HL-60 (cell line): ENCODE measurements around the gene STON2.

ENCODE experiments used
- CTCF ChIP-seq: IDR thresholded peaks from one replicate; pipeline ENCODE4 v1.5.1; 2011; ENCODE audit warnings: low read length, control low read depth, inconsistent platforms; ENCODE audit not compliant: insufficient read depth
- POLR2AphosphoS5 ChIP-seq: IDR thresholded peaks from 2 replicates; pipeline ENCODE4 v1.6.1; 2012; ENCODE audit warnings: low read depth

DNA sequence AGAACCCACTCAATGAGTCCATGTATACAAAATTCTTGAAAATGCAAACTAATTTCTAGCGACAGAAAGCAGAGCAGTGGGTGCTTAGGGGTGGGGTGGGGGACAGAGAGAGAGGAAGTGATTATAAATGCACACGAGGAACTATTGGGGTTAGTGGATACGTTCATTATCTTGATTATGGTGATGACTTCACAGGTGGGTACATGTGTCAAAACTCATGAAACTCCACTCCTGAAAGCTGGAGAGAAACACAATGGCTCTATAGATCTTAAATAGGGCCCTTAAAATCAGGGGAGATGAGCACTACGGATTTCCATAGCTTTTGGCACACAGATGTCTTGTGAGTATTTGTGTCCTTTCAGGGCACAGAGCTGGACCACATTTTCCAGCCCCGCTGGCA lies 59.9 kb downstream of the STON2 start:
- TF ChIP-seq CTCF (no peak), POLR2AphosphoS5 (no peak)
